Erythroblast (primary cell): ENCODE data around the gene DHRSX.

Source experiments
- DNase-seq, 2 experiments: peaks; one replicate each; lab custom pipeline; 2025; lab: John Stamatoyannopoulos, UW
- GATA1 ChIP-seq: IDR thresholded peaks from 2 replicates; pipeline ENCODE4 v1.6.1; 2011; ENCODE audit warnings: low read depth, mild to moderate bottlenecking, control low read depth, low read length, moderate library complexity
- POLR2A ChIP-seq: IDR thresholded peaks from 2 replicates; pipeline ENCODE4 v1.6.1; 2011; ENCODE audit warnings: mild to moderate bottlenecking, low read length

DHRSX gene

GRCh38 chrX:2498781-2499302 is 1.9 kb downstream of the DHRSX start:
- TF ChIP-seq GATA1 (no peak), POLR2A (no peak)
- no peak for DNase-seq

GRCh38 chrX:2497961-2498780 is 2.6 kb downstream of the DHRSX start:
- DNase-seq = no peak
- no peak for TF ChIP-seq GATA1
- no peak for TF ChIP-seq POLR2A

GRCh38 chrX:2495595-2495994 is 5.2 kb downstream of the DHRSX start:
- no peak for DNase-seq
- TF ChIP-seq GATA1 (no peak), POLR2A (no peak)

DNA sequence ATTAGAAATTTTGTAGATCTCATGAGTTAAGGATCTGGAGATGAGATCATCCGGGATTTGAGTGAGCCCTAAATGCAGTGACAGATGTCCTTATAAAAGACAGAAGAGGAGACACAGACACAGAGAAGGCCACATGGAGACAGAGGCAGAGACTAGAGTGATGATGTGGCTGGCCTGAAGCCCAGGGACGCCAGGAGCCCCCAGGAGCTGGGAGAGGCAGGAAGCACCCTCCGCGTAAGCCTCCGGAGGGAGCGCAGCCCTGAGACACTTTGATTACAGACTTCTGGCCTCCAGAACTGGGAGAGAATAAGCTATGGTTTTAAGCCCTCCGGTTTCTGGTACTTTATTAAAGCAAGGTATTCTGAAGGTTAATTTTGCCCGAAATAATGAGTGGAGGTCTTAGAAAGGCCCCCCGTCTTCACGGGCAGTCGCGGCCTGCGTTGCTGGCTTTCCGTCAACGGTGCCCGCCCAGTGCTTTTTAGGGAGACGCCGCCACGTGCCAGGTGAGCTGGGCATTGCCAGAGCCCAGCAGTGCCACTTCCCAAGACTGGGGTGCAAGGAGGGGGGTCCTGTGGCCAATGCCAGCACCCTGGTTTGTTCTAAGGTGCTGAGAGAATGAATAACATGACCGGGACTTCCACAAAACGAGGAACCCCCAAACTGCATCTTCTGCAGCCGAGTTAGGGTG is 8.1 kb downstream of the DHRSX start:
- DNase-seq = no peak
- TF ChIP-seq GATA1 (no peak), POLR2A (no peak)

GRCh38 chrX:2490634-2491033 is 10.1 kb downstream of the DHRSX start:
- no peak for TF ChIP-seq POLR2A
- TF ChIP-seq GATA1 = no peak

DNA sequence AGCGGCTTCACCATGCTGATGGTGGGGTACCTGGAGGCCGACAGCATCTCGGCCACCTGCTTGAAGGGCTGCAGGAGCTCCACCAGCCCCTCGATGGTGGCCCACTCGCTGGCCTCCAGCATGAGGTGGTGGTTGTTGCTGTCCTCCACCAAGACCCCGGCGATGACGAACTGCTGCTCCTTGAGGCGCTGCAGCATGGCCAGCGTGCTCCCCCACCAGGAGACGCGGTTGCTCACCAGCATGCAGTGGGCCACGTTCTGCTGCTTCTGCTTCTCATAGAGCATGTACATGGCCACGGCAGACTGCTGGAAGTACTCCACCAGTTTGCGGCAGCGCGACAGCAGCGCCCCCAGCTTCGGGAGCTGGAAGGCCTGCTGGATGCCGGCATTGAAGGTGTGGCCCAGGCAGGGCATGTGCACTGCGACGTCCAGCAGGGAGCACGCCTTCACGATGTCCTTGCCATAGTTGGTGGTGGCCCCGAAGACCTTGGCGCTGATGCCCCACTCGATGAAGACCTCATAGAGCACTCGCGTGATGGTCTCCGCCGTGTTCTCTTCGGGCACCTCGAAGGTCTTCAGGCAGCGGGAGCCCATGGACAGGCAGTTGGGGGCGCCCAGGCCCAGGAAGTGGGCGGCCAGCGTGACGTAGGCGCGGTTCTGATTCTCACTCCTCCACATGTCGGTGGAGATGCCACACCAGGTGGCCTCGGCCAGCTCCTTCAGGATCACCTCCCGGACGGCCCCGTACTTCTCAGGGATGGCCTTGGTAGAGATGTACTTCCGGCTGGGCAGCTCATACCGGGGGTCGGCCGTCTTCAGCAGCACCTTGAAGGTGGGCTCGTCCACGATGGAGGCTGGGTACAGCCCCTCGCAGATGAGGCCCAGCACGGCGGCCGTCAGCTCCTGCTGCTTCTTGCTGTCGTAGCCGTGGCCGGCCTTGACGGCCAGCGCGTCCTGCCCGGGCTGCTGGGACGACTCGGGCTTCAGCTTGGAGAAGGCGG is 11.0 kb downstream of the DHRSX start:
- no peak for DNase-seq
- no peak for TF ChIP-seq POLR2A
- no peak for TF ChIP-seq GATA1

More at GRCh38 chrX:2490634-2491033, 10.1 kb downstream of the DHRSX start:
- DNase-seq = no peak

- no peak for TF ChIP-seq GATA1
- TF ChIP-seq POLR2A = no peak
- DNase-seq = no peak
Observed at GRCh38 chrX:2488621-2489285, 12.0 kb downstream of the DHRSX start.

- TF ChIP-seq POLR2A = no peak
- DNase-seq = no peak
Observed at GRCh38 chrX:2487366-2487765, 13.4 kb downstream of the DHRSX start.

DNA sequence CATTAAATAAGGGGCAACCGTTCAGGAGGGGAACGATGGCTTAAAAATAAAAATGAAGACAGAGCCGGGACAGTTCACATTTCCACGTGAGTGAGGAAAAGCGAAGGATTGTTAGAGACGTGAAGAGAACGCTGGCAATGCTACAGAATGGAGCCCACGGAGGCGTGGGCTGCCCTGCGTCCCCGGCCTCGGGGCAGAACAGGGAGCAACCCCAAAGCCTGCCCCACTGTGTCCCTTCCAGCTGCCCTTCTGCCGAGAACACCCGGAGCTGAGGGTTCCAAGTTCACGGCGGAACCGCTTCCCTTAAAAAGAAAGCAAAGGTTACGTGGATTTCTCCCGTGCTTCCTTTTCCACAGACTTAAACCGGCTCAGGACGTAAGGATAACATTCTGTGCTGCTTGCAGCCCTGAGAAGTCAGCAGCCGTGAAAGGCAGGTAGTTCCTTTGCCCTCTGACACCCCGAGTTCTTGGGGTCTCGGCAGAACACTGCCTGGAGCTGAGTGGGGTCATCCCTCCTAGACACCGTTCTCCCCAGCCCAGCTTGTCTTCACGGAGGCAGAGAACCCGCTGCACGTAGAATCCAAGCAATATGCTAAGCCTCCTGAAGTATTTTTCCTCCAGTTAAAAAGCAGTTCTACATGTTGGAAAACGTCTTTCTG is 14.2 kb downstream of the DHRSX start:
- TF ChIP-seq POLR2A (no peak), GATA1 (no peak)

GRCh38 chrX:2485789-2486345 is 14.9 kb downstream of the DHRSX start:
- TF ChIP-seq POLR2A (no peak), GATA1 (no peak)
- no peak for DNase-seq

More for the DNA sequence above, 14.2 kb downstream of the DHRSX start:
- no peak for DNase-seq

- no peak for DNase-seq
Observed at GRCh38 chrX:2484721-2485648, 15.8 kb downstream of the DHRSX start.

GRCh38 chrX:2484256-2484655 is 16.5 kb downstream of the DHRSX start:
- DNase-seq = no peak

More at GRCh38 chrX:2484721-2485648, 15.8 kb downstream of the DHRSX start:
- TF ChIP-seq GATA1 (no peak), POLR2A (no peak)

More at GRCh38 chrX:2484256-2484655, 16.5 kb downstream of the DHRSX start:
- TF ChIP-seq GATA1 (no peak), POLR2A (no peak)
